Skeletal muscle tissue (tissue), 4 donors: Measurements from ENCODE around the gene KRI1. TPM values are rescaled to one million over a fixed set of nuclear protein-coding genes. Genes with fewer than 3 reads are reported as not detected.

Source experiments
- H3K27ac ChIP-seq: one replicate; pipeline ENCODE4 v1.7.0; 2013; ENCODE audit warnings: mild to moderate bottlenecking, low read depth, low read length, inconsistent platforms
- H3K27me3 ChIP-seq, 3 donors: one replicate each; pipeline ENCODE4 v1.7.0; 2013; ENCODE audit warnings: low read length in 3 of 3; ENCODE audit not compliant: control insufficient read depth in 3 of 3, insufficient read depth in 3 of 3
- H3K36me3 ChIP-seq, 3 donors: one replicate each; pipeline ENCODE4 v1.7.0; 2013; ENCODE audit warnings: low read length in 3 of 3; ENCODE audit not compliant: control insufficient read depth in 3 of 3, insufficient read depth in 3 of 3
- H3K4me1 ChIP-seq, 3 donors: one replicate each; pipeline ENCODE4 v1.7.0; 2013; ENCODE audit warnings: low read length in 3 of 3, mild to moderate bottlenecking in 3 of 3; ENCODE audit not compliant: control insufficient read depth in 3 of 3, insufficient read depth in 3 of 3
- H3K4me3 ChIP-seq, 3 donors: one replicate each; pipeline ENCODE4 v1.7.0; 2013; ENCODE audit warnings: low read length in 3 of 3
- H3K9ac ChIP-seq, 3 donors: one replicate each; pipeline ENCODE4 v1.7.0; 2013; ENCODE audit warnings: low read length in 3 of 3, mild to moderate bottlenecking in 3 of 3, moderate library complexity in 2 of 3, low read depth in 1 of 3
- H3K9me3 ChIP-seq, 3 donors: one replicate each; pipeline ENCODE4 v1.7.0; 2013; ENCODE audit warnings: low read length in 3 of 3; ENCODE audit not compliant: control insufficient read depth in 3 of 3
- total RNA-seq: library from RNA; depleted of rRNA; stranded (reverse); fragments of >200 nt; gene quantifications from one replicate; pipeline ENCODE4 v1.2.3, GENCODE V29; 2014
- donor health status: Osteomylitis.

KRI1 gene
- total RNA-seq, 1 donor from 2014 or later, result 5.2 TPM

DNA sequence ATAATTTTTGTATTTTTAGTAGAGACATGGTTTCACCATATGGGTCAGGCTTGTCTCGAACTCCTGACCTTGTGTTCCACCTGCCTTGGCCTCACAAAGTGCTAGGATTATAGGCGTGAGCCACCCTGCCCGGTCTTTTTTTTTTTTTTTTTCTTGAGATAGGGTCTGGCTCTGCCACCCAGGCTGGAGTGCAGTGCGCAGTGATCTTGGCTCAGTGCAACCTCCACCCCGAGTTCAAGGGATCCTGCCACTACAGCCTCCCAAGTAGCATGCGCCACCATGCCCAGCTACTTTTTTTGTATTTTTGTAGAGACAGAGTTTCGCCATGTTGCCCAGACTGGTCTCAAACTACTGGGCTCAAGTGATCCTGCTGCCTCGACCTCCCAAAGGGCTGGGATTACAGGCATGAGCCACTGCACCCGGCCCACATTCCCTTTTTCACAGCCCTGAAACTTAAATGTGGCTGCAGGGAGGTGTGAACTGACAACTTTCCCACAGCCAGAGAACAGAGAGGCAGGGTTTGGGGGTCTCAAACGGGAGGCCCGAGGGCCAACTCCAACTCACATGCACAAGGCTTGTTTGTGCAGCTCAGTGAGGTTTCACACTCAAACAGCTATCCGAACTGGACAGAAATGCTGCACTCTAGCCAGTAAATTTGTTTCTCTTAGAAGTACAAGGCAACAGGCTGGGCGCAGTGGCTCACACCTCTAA lies 44.2 kb downstream of the KRI1 start:
- Histone ChIP-seq H3K27ac (no peak overlapping the region), H3K4me1 (peaks cover 0 to 14% (median 12%) of the 10 kb centered on the region in 3 donors), H3K36me3 (no peaks in the 10 kb centered on the region), H3K9me3 (no peaks in the 10 kb centered on the region), H3K27me3 (peaks cover 27 to 34% (median 28%) of the 10 kb centered on the region in 3 donors), H3K4me3 (no peak overlapping the region), H3K9ac (no peak overlapping the region)

DNA sequence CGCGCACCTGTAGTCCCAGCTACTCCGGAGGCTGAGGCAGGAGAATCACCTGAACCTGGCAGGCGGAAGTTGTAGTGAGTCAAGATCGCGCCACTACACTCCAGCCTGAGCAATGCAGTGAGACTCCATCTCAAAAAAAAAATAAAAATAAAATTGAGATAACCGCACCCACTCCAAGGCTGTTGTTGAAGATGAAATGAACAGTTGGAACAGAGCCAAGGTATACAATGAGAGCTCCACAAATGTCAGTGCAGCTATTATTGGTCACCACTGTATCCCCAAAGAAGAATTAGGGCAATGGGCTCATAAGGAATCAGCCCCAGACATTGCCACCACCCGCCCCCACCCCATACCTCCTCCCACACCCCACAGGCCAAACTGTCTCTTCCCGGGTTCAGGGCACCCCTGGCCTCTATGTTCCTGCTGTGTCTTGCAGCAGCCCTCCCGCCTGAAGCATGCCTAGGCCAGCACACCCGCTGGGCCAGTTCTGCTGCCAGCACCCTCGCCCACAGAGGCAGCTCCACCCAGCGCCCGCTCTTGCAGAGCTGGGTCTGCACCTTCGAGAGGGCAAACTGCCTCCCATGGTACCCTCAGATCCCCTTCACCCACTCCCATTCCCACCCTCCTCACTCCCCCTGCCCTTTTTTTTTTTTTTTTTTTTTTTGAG lies 45.0 kb downstream of the KRI1 start:
- Histone ChIP-seq H3K4me3 (no peak overlapping the region), H3K9me3 (no peaks in the 10 kb centered on the region), H3K36me3 (no peaks in the 10 kb centered on the region), H3K9ac (no peak overlapping the region), H3K27ac (no peak overlapping the region), H3K27me3 (peaks cover 34 to 40% (median 35%) of the 10 kb centered on the region in 3 donors), H3K4me1 (peaks cover 0 to 14% (median 12%) of the 10 kb centered on the region in 3 donors)

DNA sequence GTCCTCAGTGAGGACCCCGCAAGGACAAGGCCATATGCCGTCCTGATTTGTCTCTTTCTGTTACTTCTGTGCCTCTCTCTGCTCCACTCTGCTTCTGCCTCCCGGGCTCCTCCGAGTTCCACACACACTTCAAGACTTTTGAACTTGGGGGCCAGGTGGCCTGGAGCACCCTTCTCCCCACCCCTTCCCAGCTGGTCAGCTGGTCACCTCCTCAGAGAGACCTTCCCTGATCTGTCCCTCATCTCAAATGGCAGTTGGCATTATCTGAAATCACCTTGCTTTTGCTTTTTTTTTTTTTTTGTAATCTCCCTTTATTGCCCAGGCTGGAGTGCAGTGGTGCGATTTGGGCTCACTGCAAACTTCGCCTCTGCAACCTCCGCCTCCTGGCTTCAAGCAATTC lies 46.4 kb downstream of the KRI1 start:
- Histone ChIP-seq H3K27me3 (peaks cover 46 to 52% (median 47%) of the 10 kb centered on the region in 3 donors), H3K9ac (no peak overlapping the region), H3K4me1 (peaks cover 0 to 14% (median 12%) of the 10 kb centered on the region in 3 donors), H3K36me3 (no peaks in the 10 kb centered on the region), H3K9me3 (no peaks in the 10 kb centered on the region), H3K4me3 (no peak overlapping the region), H3K27ac (no peak overlapping the region)

DNA sequence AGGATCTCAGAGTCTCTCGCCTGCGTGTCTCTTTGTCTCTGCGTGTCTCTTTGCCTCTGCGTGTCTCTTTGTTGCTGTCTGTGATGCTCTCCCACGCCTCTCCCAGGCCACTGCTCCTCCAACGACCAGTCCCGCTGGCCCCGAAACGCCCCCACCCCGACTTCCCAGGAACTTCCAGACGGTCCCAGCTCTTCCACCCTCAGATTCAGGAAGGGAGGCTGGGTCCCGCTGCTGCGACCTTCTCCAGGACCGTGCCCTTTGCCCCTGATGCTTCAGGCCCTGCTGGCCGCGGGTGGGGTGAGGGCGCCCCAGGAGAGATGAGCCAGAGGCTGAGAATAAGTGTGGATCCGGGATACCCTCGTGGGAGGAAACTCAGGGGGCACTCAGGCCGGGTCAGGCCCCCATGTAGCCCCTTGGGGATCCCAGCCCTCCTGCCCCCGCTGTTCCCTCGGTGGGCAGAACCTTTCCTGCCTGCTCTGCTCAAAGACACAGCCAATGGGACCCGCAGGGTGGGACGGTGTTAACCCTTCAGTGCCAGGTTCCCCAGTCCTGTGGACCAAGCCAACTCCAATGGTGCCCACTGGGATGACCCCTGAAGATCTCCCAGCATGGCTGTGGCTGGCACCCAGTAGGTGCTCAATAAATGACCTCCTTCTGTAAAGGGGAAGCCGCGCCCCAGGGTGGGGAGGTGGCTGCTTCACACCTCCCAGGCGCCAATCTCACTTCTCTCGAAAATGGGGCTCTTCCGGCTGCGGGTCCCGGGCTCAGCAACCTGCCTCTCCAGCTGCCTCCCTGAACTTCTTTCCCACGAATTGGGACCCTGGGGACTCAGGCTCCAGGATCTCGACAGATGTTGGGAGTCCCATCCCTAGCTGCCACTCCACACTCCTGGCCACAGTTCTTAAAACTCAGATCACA lies 47.1 kb downstream of the KRI1 start:
- Histone ChIP-seq H3K27me3 (peaks cover 53 to 59% (median 54%) of the 10 kb centered on the region in 3 donors), H3K36me3 (no peaks in the 10 kb centered on the region), H3K27ac (no peak overlapping the region), H3K4me1 (peaks cover 0 to 16% (median 12%) of the 10 kb centered on the region in 3 donors), H3K4me3 (no peak overlapping the region), H3K9me3 (no peaks in the 10 kb centered on the region), H3K9ac (peak overlapping the region in 1 of 3 donors; percentile 16)

DNA sequence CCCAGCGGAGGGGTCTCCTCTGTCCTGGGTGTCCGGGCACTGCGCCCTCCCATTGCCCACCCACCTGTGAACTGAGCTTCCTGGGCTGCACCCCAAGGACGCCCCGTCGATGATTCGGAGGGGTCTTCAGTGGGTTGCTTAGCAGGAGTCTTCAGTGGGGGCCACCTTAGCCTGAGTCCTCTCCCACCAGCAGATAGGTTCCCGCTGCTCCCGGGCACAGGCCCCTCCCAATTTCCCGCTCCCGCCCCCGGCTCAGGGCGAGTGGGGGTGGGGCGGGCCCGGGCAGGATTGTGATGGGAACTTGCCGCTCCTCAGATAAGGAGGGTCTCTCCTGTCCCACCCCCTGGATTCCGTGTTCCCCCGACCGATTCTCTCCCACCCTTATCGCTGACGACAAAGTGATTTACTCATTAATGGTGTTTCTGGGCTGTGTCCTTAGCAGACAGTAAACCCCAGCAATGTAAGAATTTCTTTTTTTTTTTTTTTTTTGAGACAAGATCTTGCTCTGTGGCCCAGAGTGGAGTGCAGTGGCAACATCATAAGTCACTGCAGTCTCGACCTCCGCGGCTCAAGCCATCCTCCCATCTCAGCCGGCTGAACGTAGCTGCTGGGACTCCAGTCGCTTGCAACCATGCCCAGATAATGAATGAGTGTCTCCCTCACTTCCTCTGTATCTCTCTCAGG lies 47.9 kb downstream of the KRI1 start:
- no peaks in the 10 kb centered on the region for H3K36me3 ChIP-seq
- peaks cover 0 to 16% (median 12%) of the 10 kb centered on the region in 3 donors for H3K4me1 ChIP-seq
- no peak overlapping the region for H3K27ac ChIP-seq
- peak overlapping the region in 1 of 3 donors; percentile 16 for H3K9ac ChIP-seq
- no peaks in the 10 kb centered on the region for H3K9me3 ChIP-seq
- H3K4me3 ChIP-seq, result no peak overlapping the region
- peaks cover 61 to 67% (median 62%) of the 10 kb centered on the region in 3 donors for H3K27me3 ChIP-seq

DNA sequence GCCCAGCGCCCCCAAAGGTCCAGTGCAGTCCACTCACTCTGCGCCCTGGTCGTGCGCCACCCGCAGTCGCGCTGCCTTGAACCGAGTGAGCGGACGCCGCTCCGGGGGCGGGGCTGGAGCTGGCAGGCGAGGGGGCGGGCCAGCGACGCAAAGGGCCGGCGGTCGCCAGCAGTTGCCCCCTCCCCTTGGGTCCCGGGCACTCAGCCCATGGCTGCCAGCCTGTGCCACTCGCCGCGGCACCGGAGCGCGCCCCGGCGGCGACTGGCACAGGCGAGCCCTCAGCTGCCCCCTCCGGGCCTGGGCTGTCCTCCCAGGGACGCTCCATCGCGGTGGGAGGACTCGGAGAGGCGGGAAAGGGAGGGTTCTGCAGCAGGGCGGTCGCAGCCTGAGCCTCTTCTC lies 48.5 kb downstream of the KRI1 start, which contains the start of gene S1PR5:
S1PR5 (minus strand) TSS at position 87 of the 399 bp plus-strand sequence. CDS start 2,436 bp downstream, outside the sequence.
- Histone ChIP-seq H3K27ac (no peak within 1 kb of the TSS), H3K27me3 (peaks cover 63 to 69% (median 66%) of the 10 kb centered on the region in 3 donors), H3K9ac (peak within 1 kb of the TSS in 1 of 3 donors; percentile 16), H3K4me1 (peaks cover 0 to 16% (median 12%) of the 10 kb centered on the region in 3 donors), H3K4me3 (peak within 1 kb of the TSS in 1 of 3 donors; percentile 20), H3K36me3 (no peaks in the 10 kb centered on the region), H3K9me3 (no peaks in the 10 kb centered on the region)

DNA sequence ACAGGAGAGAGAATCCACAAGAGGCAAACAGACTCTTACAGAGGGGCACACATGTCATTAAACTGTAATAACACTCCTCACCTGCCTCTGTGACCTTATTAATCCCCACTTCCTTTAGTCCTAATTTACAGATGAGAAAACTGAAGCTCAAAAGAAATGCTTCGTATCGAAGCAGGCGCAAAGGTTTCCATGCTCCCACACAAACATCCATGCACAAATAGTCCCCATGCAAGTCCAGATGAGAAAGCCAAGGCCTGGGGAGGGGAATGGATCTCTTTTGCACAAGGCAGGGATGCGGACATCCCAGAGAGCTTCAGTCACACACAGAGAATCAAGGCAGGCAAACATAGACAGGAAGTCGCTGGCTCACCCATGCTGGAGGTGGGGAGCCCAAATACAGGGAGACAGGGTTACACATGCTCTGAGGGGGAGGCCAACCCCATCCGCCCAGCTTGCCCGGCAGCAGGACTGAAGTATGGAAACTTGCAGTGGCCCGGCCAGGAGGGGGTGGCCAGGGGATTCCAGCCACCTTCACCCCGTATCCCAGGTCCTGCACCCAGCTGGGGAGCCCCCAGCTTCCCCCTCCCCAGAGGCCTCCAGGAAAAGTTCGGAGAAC lies 49.0 kb downstream of the KRI1 start:
- Histone ChIP-seq H3K27ac (no peak overlapping the region), H3K4me1 (peaks cover 0 to 16% (median 12%) of the 10 kb centered on the region in 3 donors), H3K4me3 (peak overlapping the region in 1 of 3 donors; percentile 20), H3K9me3 (no peaks in the 10 kb centered on the region), H3K36me3 (no peaks in the 10 kb centered on the region), H3K9ac (peak overlapping the region in 1 of 3 donors; percentile 8), H3K27me3 (peaks cover 63 to 69% (median 69%) of the 10 kb centered on the region in 3 donors)

DNA sequence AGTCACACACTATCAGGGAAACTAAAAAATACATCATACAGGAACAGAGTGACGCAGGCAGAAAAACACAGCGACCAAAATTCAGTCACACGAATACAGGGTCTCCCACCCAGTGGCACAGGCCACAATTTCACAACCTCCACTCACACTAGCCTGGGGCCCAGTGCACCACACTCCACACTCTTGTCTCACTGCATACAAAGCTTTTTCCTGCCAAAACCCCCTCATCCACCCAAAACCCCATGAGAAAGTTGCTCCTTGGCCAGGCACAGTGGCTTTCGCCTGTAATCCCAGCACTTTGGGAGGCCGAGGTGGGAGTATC lies 49.8 kb downstream of the KRI1 start:
- Histone ChIP-seq H3K9me3 (no peaks in the 10 kb centered on the region), H3K4me3 (no peak overlapping the region), H3K36me3 (no peaks in the 10 kb centered on the region), H3K27ac (no peak overlapping the region), H3K9ac (no peak overlapping the region), H3K27me3 (peaks cover 66 to 72% (median 69%) of the 10 kb centered on the region in 3 donors), H3K4me1 (peaks cover 0 to 16% (median 12%) of the 10 kb centered on the region in 3 donors)
